Limb (tissue), 2 donors: ENCODE data around the gene IL4R.
"Not testable (repeated sequence)": the region's sequence is repeated elsewhere in the genome, so short reads cannot be mapped to it uniquely, and the experiment has no call there.

Source experiments
- DNase-seq, 2 donors: peaks; one replicate each; pipeline ENCODE4 v3.0.0-alpha.2; 2016; ENCODE audit errors: extremely low spot score in 2 of 2

The IL4R gene

GRCh38 chr16:27378871-27379481 lies 65.2 kb downstream of the IL4R start:
- DNase-seq, result no peak

GRCh38 chr16:27379919-27380318 lies 66.1 kb downstream of the IL4R start:
- no peak for DNase-seq

- no peak for DNase-seq
Observed at GRCh38 chr16:27381236-27381635, 67.5 kb downstream of the IL4R start.

GRCh38 chr16:27381974-27382855 lies 68.4 kb downstream of the IL4R start:
- DNase-seq, result peak in 1 of 2 donors; percentile 3

- peak in 1 of 2 donors; percentile 7 for DNase-seq
Observed at GRCh38 chr16:27383556-27384243, 69.9 kb downstream of the IL4R start.

GRCh38 chr16:27384425-27384824 lies 70.7 kb downstream of the IL4R start:
- no peak for DNase-seq

- no peak for DNase-seq
Observed at GRCh38 chr16:27385398-27385797, 71.6 kb downstream of the IL4R start.

GRCh38 chr16:27386674-27387073 lies 72.9 kb downstream of the IL4R start:
- no peak for DNase-seq

- no peak for DNase-seq
Observed at GRCh38 chr16:27387724-27388123, 74.0 kb downstream of the IL4R start.

GRCh38 chr16:27389272-27389961 lies 75.6 kb downstream of the IL4R start:
- DNase-seq, result no peak

- DNase-seq, result no peak
Observed at GRCh38 chr16:27390151-27390550, 76.4 kb downstream of the IL4R start.

GRCh38 chr16:27392671-27393070 lies 78.9 kb downstream of the IL4R start:
- DNase-seq, result no peak

- DNase-seq, result no peak
Observed at GRCh38 chr16:27394516-27394915, 80.7 kb downstream of the IL4R start.

- not testable (repeated sequence) for DNase-seq
Observed at GRCh38 chr16:27398341-27398893, 84.6 kb downstream of the IL4R start.

GRCh38 chr16:27398894-27399853 lies 85.4 kb downstream of the IL4R start:
- no peak for DNase-seq

- no peak for DNase-seq
Observed at GRCh38 chr16:27399969-27400368, 86.2 kb downstream of the IL4R start.

GRCh38 chr16:27400751-27401620 lies 87.2 kb downstream of the IL4R start:
- no peak for DNase-seq

- DNase-seq, result peak; percentile 68 to 71
Observed at GRCh38 chr16:27401768-27402568, 88.2 kb downstream of the IL4R start, which contains the start of gene IL21R. IL21R (plus strand) TSS chr16:27402174; CDS start chr16:27430072, 27,898 bp downstream.
